ENCODE data around the gene SEMA5A. TPM values are rescaled to one million over a fixed set of nuclear protein-coding genes. Genes with fewer than 3 reads are reported as not detected.

The SEMA5A gene
- total RNA-seq, 4 donors from 2014 or later, result 2.6 to 36.5 (median 4.7) TPM

GRCh38 chr5:8997542-8998070 lies 548.3 kb downstream of the SEMA5A start:
- TF ChIP-seq CTCF (IDR thresholded peaks at IDR 0.05; ENCODE audit: low read depth), result no peak

GRCh38 chr5:8993031-8993430 lies 552.8 kb downstream of the SEMA5A start:
- no peak for TF ChIP-seq CTCF (IDR thresholded peaks at IDR 0.05; ENCODE audit: low read depth)

Small RNA genes lying within 50 kb of the gene (small RNA-seq; reads per million reads assigned to genes)
- gene MIR4636 (not detected), gene SNORD123 (524 reads per million, percentile 99 among the genes with 10 or more reads in this experiment)

Other genes starting within 250 kb of the SEMA5A start
- not detected for gene TAS2R1, start 84.3 kb upstream of the SEMA5A start, total RNA-seq